DMS114 treated with DMSO at 0.1 percent for 48 hours (cell line): ENCODE measurements around the gene TSPAN3.

ENCODE experiments used
- DNase-seq: peaks from one replicate; lab custom pipeline; 2025; ENCODE audit not compliant: unreplicated experiment; lab: John Stamatoyannopoulos, UW

TSPAN3 gene

DNA sequence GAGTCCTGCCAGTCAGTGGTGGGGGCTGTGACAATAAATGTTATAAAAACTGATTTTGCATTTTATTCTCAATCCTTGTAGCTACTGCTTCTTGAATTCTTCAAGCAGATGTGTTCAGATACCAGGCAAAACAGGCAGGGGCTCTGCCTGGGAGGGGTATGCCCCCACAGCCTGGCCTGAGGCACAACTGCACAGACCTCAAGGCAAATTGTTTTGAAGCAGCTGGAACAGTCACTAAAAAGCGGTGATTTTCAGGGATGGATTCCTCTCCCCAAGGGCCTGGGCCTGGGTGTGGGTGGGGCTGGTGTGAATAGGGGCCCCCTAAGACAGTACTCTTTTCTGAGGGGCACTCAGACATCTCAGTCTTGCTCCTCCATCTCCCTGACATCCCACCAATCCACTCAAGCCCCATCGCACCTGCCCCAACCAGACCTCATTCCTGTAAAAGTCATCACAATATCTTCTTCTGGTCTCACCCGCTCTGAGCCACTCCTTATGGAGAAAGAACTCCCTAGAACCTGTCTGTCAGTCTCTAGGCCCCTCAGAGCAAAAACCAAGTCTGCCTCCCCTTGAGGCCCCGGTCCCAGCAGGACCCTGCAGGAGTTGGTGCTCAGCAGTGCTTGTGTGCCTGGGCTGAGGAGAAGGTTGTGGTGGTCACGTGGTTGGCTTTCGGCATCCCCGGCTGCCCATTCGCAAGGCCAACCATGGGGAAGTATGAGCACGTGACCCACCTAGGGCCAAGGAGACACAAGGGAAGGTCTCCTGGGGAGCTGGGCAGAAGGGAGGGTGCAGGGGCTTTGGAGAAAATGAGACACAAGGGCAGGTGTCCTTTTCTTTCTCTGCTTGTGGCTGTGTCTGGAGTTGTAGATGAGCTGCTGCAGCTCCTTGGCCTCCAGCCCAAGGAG, 78.9 kb downstream of the TSPAN3 start:
- no peak for DNase-seq
